ENCODE measurements around the gene SLC6A11.

DNA sequence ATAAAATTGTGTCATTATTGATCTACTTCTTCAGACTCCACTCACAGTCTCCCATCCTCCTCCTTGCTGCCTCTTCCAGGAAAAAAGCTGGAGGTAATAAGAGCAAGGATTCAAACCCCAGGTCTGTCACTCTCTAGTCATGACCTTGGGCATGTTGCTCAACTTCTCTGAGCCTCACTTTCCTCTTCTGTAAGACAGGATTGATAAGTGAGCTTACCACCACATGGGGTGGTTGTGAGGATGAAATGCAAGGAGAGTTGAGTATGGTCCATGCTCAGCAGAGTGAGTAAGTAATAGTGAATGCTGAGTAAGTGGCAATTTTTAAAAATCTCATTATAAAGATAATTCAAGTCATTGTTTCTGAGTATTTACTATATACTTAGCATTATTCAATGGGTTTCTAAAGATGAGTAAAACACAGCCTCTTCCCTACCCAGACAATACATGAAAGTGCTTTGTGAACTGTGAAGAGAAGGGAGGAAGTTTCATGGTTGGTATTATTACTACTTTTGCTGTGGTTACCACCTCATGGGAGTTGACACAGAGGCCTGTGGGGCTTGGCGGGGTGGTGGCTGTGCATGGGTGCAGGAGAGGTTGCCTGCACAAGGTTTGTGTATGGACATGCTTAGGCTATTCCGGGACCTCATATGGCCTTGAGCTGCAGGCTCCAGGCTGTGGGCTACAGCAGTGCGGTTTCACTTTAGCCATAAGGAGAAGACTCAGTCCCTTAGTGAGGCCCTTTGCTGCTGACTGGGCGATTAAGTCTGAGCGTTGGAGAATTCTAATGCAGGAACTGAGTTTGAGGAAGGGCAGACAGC, 30.0 kb downstream of the SLC6A11 start:
- TF ChIP-seq POLR2A (IDR thresholded peaks at IDR 0.05): no peak
- TF ChIP-seq, protein P1, sequence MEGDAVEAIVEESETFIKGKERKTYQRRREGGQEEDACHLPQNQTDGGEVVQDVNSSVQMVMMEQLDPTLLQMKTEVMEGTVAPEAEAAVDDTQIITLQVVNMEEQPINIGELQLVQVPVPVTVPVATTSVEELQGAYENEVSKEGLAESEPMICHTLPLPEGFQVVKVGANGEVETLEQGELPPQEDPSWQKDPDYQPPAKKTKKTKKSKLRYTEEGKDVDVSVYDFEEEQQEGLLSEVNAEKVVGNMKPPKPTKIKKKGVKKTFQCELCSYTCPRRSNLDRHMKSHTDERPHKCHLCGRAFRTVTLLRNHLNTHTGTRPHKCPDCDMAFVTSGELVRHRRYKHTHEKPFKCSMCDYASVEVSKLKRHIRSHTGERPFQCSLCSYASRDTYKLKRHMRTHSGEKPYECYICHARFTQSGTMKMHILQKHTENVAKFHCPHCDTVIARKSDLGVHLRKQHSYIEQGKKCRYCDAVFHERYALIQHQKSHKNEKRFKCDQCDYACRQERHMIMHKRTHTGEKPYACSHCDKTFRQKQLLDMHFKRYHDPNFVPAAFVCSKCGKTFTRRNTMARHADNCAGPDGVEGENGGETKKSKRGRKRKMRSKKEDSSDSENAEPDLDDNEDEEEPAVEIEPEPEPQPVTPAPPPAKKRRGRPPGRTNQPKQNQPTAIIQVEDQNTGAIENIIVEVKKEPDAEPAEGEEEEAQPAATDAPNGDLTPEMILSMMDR (IDR thresholded peaks at IDR 0.05): no peak

All from tibial nerve (tissue), 3 donors.